Endothelial cell of umbilical vein (primary cell): Measurements from ENCODE around the gene TMEM181. TPM values are rescaled to one million over a fixed set of nuclear protein-coding genes. Genes with fewer than 3 reads are reported as not detected.

Experiments
- BruUV-seq: library from RNA; stranded (reverse); fragments of 400-500 nt; replicated peaks from 2 replicates; lab custom pipeline; 2021; lab: Mats Ljungman, UMichigan
- CTCF ChIA-PET: fragments of 300-600, 350-600 bp; sonication (Branson Sonifier 250); formaldehyde crosslinking; loops from one replicate; lab custom pipeline; 2021; ENCODE audit warnings: antibody characterized with exemption, inconsistent platforms; lab: Charles Lee
- POLR2A ChIA-PET: fragments of 300-600, 350-600 bp; sonication (Branson Sonifier 250); formaldehyde crosslinking; loops from one replicate; lab custom pipeline; 2021; ENCODE audit warnings: antibody characterized with exemption, inconsistent platforms; lab: Charles Lee
- DNase-seq: peaks from one replicate; pipeline ENCODE4 v3.0.0-alpha.2; 2011; ENCODE audit warnings: low read depth, low spot score
- FAIRE-seq: peaks from 2 replicates; lab custom pipeline; 2011; peaks lifted over from hg19 to GRCh38; lab: Jason Lieb, UNC
- H2AFZ ChIP-seq: 2 replicates; pipeline ENCODE4 v1.6.0; 2012; ENCODE audit warnings: low read depth, low read length, control low read depth, inconsistent platforms
- H3K27ac ChIP-seq: 2 replicates; pipeline ENCODE4 v1.5.1; 2011; ENCODE audit warnings: low read depth, mild to moderate bottlenecking, control low read depth, low read length, moderate library complexity; ENCODE audit not compliant: insufficient read depth
- H3K27me3 ChIP-seq, 2 experiments: 2 replicates each; pipeline versions ENCODE4 v1.6.0 to v1.6.1; 2011; ENCODE audit warnings: low read length in 2 of 2, mixed read lengths in 1 of 2; ENCODE audit not compliant: control insufficient read depth in 2 of 2, insufficient read depth in 2 of 2
- H3K36me3 ChIP-seq, 2 experiments: 2 replicates in 1 of 2; 3 replicates in 1 of 2; pipeline ENCODE4 v1.5.1; 2011; ENCODE audit warnings: low read length in 2 of 2, mild to moderate bottlenecking in 1 of 2, moderate library complexity in 1 of 2; ENCODE audit not compliant: control insufficient read depth in 2 of 2, insufficient read depth in 2 of 2; ENCODE audit errors: extremely low read depth in 1 of 2
- H3K4me1 ChIP-seq: 3 replicates; pipeline ENCODE4 v1.5.1; 2011; ENCODE audit warnings: mild to moderate bottlenecking, low read length; ENCODE audit not compliant: control insufficient read depth, insufficient read depth; ENCODE audit errors: extremely low read depth
- H3K4me2 ChIP-seq: 2 replicates; pipeline ENCODE4 v1.6.1; 2011; ENCODE audit warnings: low read length, control low read depth, mixed read lengths; ENCODE audit not compliant: insufficient read depth
- H3K4me3 ChIP-seq, 3 experiments: fragments of 200-600 bp in 1 of 3; sonication (generic), shearing (Covaris generic) in 1 of 3; replicated peaks in 1 of 3; 2 replicates each; pipeline ENCODE4 v1.5.1; 2011 to 2016; ENCODE audit warnings: control low read depth in 3 of 3, low read length in 3 of 3, mild to moderate bottlenecking in 2 of 3, inconsistent platforms in 1 of 3, low read depth in 1 of 3, moderate library complexity in 1 of 3; ENCODE audit not compliant: insufficient read depth in 1 of 3
- H3K79me2 ChIP-seq: 2 replicates; pipeline ENCODE4 v1.6.0; 2012; ENCODE audit warnings: low read length, inconsistent platforms; ENCODE audit not compliant: control insufficient read depth, insufficient read depth
- H3K9ac ChIP-seq: replicated peaks from 2 replicates; pipeline ENCODE3; 2011; ENCODE audit warnings: low read length, control low read depth; ENCODE audit not compliant: insufficient read depth; ENCODE audit errors: extremely low read depth
- H3K9me1 ChIP-seq: replicated peaks from 3 replicates; pipeline ENCODE4 v1.6.0; 2011; ENCODE audit warnings: mild to moderate bottlenecking, low read length; ENCODE audit not compliant: control insufficient read depth, insufficient read depth; ENCODE audit errors: extremely low read depth
- H3K9me3 ChIP-seq: replicated peaks from 2 replicates; pipeline ENCODE4 v1.5.1; 2012; ENCODE audit warnings: low read length, inconsistent platforms; ENCODE audit not compliant: control insufficient read depth, insufficient read depth
- H4K20me1 ChIP-seq: replicated peaks from 2 replicates; pipeline ENCODE3; 2011; ENCODE audit warnings: mild to moderate bottlenecking, low read length; ENCODE audit not compliant: control insufficient read depth, insufficient read depth; ENCODE audit errors: extremely low read depth
- EZH2 ChIP-seq: IDR thresholded peaks from 2 replicates; pipeline ENCODE4 v1.6.1; 2012; ENCODE audit warnings: borderline replicate concordance, low read depth, mild to moderate bottlenecking, moderate library complexity, low read length, inconsistent platforms; ENCODE audit not compliant: severe bottlenecking
- FOS ChIP-seq: IDR thresholded peaks from 2 replicates; pipeline ENCODE4 v1.6.1; 2011; ENCODE audit warnings: mild to moderate bottlenecking, low read length, moderate library complexity, borderline replicate concordance; ENCODE audit not compliant: insufficient read depth
- GATA2 ChIP-seq: IDR thresholded peaks from 2 replicates; pipeline ENCODE4 v1.7.0; 2011; ENCODE audit warnings: low read depth, mild to moderate bottlenecking, moderate library complexity, mixed read lengths, low read length; ENCODE audit not compliant: insufficient read length, insufficient read depth
- JUN ChIP-seq: IDR thresholded peaks from 2 replicates; pipeline ENCODE4 v1.6.1; 2011; ENCODE audit warnings: borderline replicate concordance, low read depth; ENCODE audit not compliant: insufficient read length, insufficient read depth
- MYC ChIP-seq: IDR thresholded peaks from one replicate; pipeline ENCODE4 v1.6.1; 2011; ENCODE audit warnings: mild to moderate bottlenecking, low read depth, low read length
- POLR2A ChIP-seq: IDR thresholded peaks from 2 replicates; pipeline ENCODE4 v1.6.1; 2012; ENCODE audit warnings: low read depth, mild to moderate bottlenecking, control low read depth, low read length
- POLR2AphosphoS5 ChIP-seq: IDR thresholded peaks from 2 replicates; pipeline ENCODE4 v1.6.1; 2012; ENCODE audit warnings: low read depth, mild to moderate bottlenecking, control low read depth, low read length, moderate library complexity; ENCODE audit not compliant: insufficient read depth
- dilution Hi-C: fragments of 300-500 bp; cut with MboI; formaldehyde crosslinking; loops from one replicate; pipeline ENCODE4 v1.15.0; 2019; ENCODE audit warnings: low sequenced_read_pairs; ENCODE audit not compliant: extremely low pct_ligation_motif_present
- intact Hi-C: fragments of 100-400 bp; cut with micrococcal nuclease; formaldehyde crosslinking; loops from one replicate; pipeline ENCODE4 v1.10.0; 2022
- polyA plus RNA-seq, 4 experiments: library from polyadenylated mRNA; depleted of rRNA in 3 of 4; stranded (reverse) in 3 of 4; unstranded in 1 of 4; fragments of >200 nt; gene quantifications; 2 replicates each; pipeline versions ENCODE4 v1.2.1 to v1.2.3, GENCODE V29; 2011 to 2012; ENCODE audit warnings: missing spikeins in 1 of 4
- total RNA-seq: library from RNA; stranded (reverse); gene quantifications from 2 replicates; pipeline ENCODE4 v1.2.3, GENCODE V29; 2021
- TF ChIP-seq, protein P1 (sequence below), 2 donors: IDR thresholded peaks; 1 replicate in 1 of 2; 2 replicates in 1 of 2; pipeline ENCODE4 v1.5.1; 2011; ENCODE audit warnings: low read length in 2 of 2, mild to moderate bottlenecking in 2 of 2, moderate library complexity in 2 of 2, control low read depth in 1 of 2, inconsistent platforms in 1 of 2, low read depth in 1 of 2; ENCODE audit not compliant: insufficient read depth in 1 of 2; ENCODE audit errors: extremely low read depth in 1 of 2

The TMEM181 gene
- total and polyA plus RNA-seq, 2 donors (not counting 3 experiments of a cell fraction or from before 2014, with no cell fraction given) = 21.7 to 33.5 TPM

DNA sequence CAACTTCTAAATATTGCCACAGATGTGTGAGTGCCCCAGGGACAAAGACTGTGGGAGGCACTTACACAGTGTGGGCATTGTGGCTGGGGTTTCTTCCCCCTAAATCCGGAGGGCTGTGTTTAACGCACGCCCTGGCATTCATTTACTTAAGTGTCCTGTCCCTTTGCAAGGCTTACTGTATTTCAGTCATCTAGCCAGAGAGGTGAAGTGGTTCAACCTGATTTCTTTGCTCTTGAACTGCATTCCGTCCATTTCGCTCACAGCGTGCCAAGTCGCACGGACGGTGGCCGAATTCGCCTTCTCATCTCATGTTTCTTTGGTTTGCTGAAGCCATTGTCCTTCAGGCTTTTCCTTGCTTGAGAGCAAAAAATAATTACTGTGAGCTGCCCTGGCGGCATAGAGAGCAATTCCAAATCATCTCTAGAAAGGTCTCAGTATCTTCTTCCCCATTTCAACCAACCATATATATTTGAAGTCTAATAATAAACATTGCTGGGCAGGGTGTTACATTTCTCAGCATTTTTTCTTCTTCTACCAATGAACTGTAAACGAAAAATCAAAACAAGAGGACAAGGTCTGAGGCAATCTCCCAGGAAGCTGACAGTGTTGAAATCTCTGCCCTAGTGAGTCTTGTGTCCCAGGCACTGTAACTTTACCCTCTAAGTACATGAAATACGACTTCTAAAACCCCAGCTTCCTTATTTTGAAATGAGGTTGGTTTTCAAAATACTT lies 106.9 kb downstream of the TMEM181 start:
- Histone ChIP-seq H3K79me2 (no peaks in the 10 kb centered on the region), H3K9ac (no peak overlapping the region), H3K9me1 (no peaks in the 10 kb centered on the region), H4K20me1 (no peaks in the 10 kb centered on the region), H3K36me3 (no peaks in the 10 kb centered on the region), H3K4me2 (no peak overlapping the region), H3K27me3 (peaks cover 19 to 26% of the 10 kb centered on the region in 2 experiments), H3K27ac (no peak overlapping the region), H3K4me3 (no peak overlapping the region), H2AFZ (no peak overlapping the region), H3K9me3 (no peaks in the 10 kb centered on the region), H3K4me1 (no peaks in the 10 kb centered on the region)
- no peak for FAIRE-seq
- ChIA-PET POLR2A (no interaction called here), CTCF (interaction anchor here (0.9 to 1.1 kb wide), 1 partner anchor 25 kb away, joined by 4 read pairs; no protein-coding TSS in a partner anchor)
- intact Hi-C loops = no loop called here
- TF ChIP-seq POLR2AphosphoS5 (no peak), FOS (no peak), GATA2 (no peak), EZH2 (no peak), MYC (no peak), JUN (no peak), POLR2A (no peak)
- TF ChIP-seq, protein P1, sequence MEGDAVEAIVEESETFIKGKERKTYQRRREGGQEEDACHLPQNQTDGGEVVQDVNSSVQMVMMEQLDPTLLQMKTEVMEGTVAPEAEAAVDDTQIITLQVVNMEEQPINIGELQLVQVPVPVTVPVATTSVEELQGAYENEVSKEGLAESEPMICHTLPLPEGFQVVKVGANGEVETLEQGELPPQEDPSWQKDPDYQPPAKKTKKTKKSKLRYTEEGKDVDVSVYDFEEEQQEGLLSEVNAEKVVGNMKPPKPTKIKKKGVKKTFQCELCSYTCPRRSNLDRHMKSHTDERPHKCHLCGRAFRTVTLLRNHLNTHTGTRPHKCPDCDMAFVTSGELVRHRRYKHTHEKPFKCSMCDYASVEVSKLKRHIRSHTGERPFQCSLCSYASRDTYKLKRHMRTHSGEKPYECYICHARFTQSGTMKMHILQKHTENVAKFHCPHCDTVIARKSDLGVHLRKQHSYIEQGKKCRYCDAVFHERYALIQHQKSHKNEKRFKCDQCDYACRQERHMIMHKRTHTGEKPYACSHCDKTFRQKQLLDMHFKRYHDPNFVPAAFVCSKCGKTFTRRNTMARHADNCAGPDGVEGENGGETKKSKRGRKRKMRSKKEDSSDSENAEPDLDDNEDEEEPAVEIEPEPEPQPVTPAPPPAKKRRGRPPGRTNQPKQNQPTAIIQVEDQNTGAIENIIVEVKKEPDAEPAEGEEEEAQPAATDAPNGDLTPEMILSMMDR (IDR thresholded peaks at IDR 0.05; ENCODE audit: extremely low read depth in 1 of 2, insufficient read depth in 1 of 2, low read depth in 1 of 2, low read length in 2 of 2) = no peak
- no peak for DNase-seq
- dilution Hi-C loops = no loop called here
- BruUV-seq = no TSS peak
